Nephron (organoid): ENCODE measurements around the gene GAL3ST2.

Source experiments
- H3K27ac Mint-ChIP-seq, 3 experiments: 2 replicates each; pipeline ENCODE4 v1.8.0; 2020; ENCODE audit warnings: mixed read lengths in 3 of 3, mild to moderate bottlenecking in 2 of 3, moderate library complexity in 1 of 3
- H3K27me3 Mint-ChIP-seq: 2 replicates; pipeline ENCODE4 v1.8.0; 2021; ENCODE audit warnings: low read depth, mild to moderate bottlenecking, moderate library complexity, mixed read lengths
- H3K36me3 Mint-ChIP-seq: 2 replicates; pipeline ENCODE4 v1.8.0; 2020; ENCODE audit warnings: low read depth, mixed read lengths
- H3K4me1 Mint-ChIP-seq: 2 replicates; pipeline ENCODE4 v1.8.0; 2020; ENCODE audit warnings: mixed read lengths
- H3K4me3 Mint-ChIP-seq, 3 experiments: 2 replicates each; pipeline ENCODE4 v1.8.0; 2020; ENCODE audit warnings: mild to moderate bottlenecking in 3 of 3, mixed read lengths in 3 of 3, moderate library complexity in 2 of 3
- H3K9me3 Mint-ChIP-seq: 2 replicates; pipeline ENCODE4 v1.8.0; 2020; ENCODE audit warnings: mixed read lengths
- CTCF ChIP-seq, 3 experiments: fragments of 200-600 bp; sonication (generic); IDR thresholded peaks; one replicate each; pipeline ENCODE4 v1.5.0; 2021; ENCODE audit warnings: antibody characterized with exemption in 3 of 3; ENCODE audit not compliant: unreplicated experiment in 3 of 3

Gene GAL3ST2

DNA sequence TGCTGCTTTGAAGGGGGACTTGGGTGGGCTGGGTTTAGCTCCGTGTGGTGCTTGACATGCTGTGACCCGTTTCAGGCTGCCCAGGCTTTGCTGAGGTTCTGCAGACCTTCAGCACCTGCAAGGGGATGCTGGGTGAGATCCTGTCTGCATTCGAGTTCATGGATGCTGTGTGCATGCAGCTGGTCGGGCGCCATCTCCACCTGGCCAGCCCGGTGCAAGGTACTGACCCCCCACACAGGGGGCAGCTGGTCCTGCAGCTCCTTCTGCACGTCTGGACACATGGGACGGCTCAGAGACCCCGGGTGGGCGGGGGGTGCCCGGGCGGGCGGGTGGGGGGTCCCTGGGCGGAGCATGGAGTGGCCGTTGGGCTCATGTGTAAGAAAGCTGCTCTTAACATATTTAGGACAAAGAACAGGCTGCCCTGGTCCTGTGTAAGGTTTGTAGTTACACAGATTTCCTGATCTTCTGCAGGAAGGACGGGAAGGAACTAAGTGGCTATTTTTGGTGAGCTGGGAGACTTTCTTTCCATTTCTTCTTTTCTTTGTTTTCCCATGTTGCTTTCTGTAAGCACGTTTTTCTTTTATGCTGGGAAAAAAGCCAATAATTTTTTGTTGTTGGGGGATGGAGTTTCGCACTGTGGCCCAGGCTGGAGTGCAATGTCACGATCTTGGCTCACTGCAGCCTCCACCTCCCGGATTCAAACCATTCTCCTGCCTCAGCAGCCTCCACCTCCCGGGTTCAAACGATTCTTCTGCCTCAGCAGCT is 26.4 kb upstream of the GAL3ST2 start:
- Mint-ChIP-seq H3K4me1 (no peaks in the 10 kb centered on the region), H3K27ac (no peak overlapping the region), H3K4me3 (no peak overlapping the region), H3K9me3 (peaks cover 7% of the 10 kb centered on the region), H3K27me3 (no peaks in the 10 kb centered on the region), H3K36me3 (peaks cover 60% of the 10 kb centered on the region)
- no peak for TF ChIP-seq CTCF (IDR thresholded peaks at IDR 0.05; ENCODE audit: unreplicated experiment in 3 of 3)

- Mint-ChIP-seq H3K9me3 (peaks cover 1% of the 10 kb centered on the region), H3K36me3 (peaks cover 52% of the 10 kb centered on the region), H3K27ac (no peak overlapping the region), H3K4me3 (no peak overlapping the region), H3K27me3 (no peaks in the 10 kb centered on the region), H3K4me1 (no peaks in the 10 kb centered on the region)
- no peak for TF ChIP-seq CTCF (IDR thresholded peaks at IDR 0.05; ENCODE audit: unreplicated experiment in 3 of 3)
Observed at GRCh38 chr2:241751152-241751551, 25.5 kb upstream of the GAL3ST2 start.

DNA sequence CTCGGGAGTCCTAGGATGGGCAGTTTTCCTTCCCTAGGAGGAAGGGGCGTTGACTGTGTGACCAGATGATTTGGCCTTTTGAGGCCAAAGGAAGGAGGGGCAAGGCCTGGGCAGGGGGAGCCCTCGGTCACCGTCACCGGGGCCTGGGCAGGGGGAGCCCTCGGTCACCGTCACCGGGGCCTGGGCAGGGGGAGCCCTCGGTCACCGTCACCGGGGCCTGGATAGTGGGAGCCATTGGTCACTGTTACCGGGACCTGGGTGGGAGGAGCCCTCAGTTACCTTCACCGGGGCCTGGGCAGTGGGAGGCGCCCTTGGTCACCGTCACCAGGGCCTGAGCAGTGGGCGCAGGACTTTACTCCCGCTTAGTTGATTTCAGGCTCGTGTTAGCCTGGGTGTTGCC is 24.8 kb upstream of the GAL3ST2 start:
- Mint-ChIP-seq H3K9me3 (no peaks in the 10 kb centered on the region), H3K36me3 (peaks cover 49% of the 10 kb centered on the region), H3K4me1 (no peaks in the 10 kb centered on the region), H3K27me3 (no peaks in the 10 kb centered on the region), H3K4me3 (no peak overlapping the region), H3K27ac (no peak overlapping the region)
- TF ChIP-seq CTCF (IDR thresholded peaks at IDR 0.05; ENCODE audit: unreplicated experiment in 3 of 3) = no peak

DNA sequence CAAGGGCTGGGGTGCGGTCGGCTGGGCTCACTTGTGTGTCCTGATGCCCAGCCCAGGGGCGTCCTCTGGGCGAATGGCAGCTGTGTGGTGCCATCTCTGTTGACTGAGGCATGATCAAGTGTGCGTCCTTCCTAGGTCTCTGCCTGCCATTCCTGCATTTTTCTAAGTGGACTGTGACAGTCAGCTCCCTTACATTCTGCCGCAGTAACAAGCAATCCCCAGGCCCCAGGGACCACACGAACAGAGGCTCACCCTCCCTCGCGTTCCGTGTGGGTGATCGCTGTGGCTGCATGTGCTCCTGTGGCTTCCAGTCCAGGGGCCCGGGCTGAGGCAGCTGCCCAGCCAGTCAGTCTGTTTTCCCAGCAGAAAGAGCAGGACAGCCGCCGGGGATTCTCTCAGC is 24.4 kb upstream of the GAL3ST2 start:
- H3K27ac Mint-ChIP-seq = no peak overlapping the region
- H3K27me3 Mint-ChIP-seq = no peaks in the 10 kb centered on the region
- no peaks in the 10 kb centered on the region for H3K9me3 Mint-ChIP-seq
- H3K36me3 Mint-ChIP-seq = peaks cover 49% of the 10 kb centered on the region
- H3K4me3 Mint-ChIP-seq = no peak overlapping the region
- H3K4me1 Mint-ChIP-seq = no peaks in the 10 kb centered on the region
- no peak for TF ChIP-seq CTCF (IDR thresholded peaks at IDR 0.05; ENCODE audit: unreplicated experiment in 3 of 3)

DNA sequence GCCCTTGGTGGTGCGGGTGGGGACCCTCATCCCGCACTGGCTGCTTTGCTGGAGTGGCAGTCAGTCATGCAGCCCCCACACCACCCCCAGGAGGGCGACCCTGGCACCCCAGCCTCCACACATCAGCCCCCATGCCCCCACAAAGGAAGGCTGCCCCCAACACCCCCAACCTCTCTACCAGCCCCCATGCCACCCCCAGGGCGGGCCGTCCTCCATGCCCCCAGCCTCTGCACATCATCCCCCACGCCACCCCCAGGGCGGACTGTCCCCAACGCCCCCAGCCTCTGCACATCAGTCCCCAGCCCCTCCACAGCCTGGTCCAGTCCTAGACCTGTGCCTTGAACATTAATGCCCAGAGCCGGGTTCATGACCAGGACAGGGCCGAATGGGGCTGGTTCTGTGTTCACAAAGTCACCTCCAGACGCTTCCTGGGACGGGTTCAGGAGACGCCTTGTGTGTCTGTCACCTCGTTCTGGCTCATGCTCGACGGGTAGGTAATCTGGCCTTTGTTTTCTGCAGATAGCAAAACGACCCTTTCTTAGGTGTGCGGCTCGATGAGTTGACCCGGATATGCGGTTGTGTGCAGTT is 23.8 kb upstream of the GAL3ST2 start:
- no peaks in the 10 kb centered on the region for H3K27me3 Mint-ChIP-seq
- no peak overlapping the region for H3K27ac Mint-ChIP-seq

More for the DNA sequence above, 23.8 kb upstream of the GAL3ST2 start:
- Mint-ChIP-seq H3K9me3 (no peaks in the 10 kb centered on the region), H3K4me1 (no peaks in the 10 kb centered on the region), H3K36me3 (peaks cover 50% of the 10 kb centered on the region), H3K4me3 (no peak overlapping the region)
- TF ChIP-seq CTCF (IDR thresholded peaks at IDR 0.05; ENCODE audit: unreplicated experiment in 3 of 3) = no peak
